NCI-H146 treated with DMSO at 0.1 percent for 48 hours (cell line): ENCODE measurements around the gene TFF1.
"Not testable (repeated sequence)": the region's sequence is repeated elsewhere in the genome, so short reads cannot be mapped to it uniquely, and the experiment has no call there.

Experiments used
- DNase-seq: peaks from one replicate; lab custom pipeline; 2025; ENCODE audit not compliant: unreplicated experiment; lab: John Stamatoyannopoulos, UW

Gene TFF1

GRCh38 chr21:42366292-42367010, at the start of gene TFF1:
Gene TFF1, minus strand, starts transcription at chr21:42366535. Its CDS starts 40 bp downstream, at chr21:42366495.
- no peak for DNase-seq

GRCh38 chr21:42414928-42415769, 48.8 kb upstream of the TFF1 start:
- no peak for DNase-seq

- DNase-seq = no peak
These were observed 48.2 kb upstream of the TFF1 start for GRCh38 chr21:42414553-42414927.

- DNase-seq = no peak
These were observed 47.7 kb upstream of the TFF1 start for GRCh38 chr21:42414066-42414465.

GRCh38 chr21:42413500-42413899, 47.2 kb upstream of the TFF1 start:
- DNase-seq = no peak

GRCh38 chr21:42413093-42413492, 46.8 kb upstream of the TFF1 start:
- no peak for DNase-seq

- DNase-seq = no peak
These were observed 46.2 kb upstream of the TFF1 start for GRCh38 chr21:42412636-42412933.

GRCh38 chr21:42411891-42412635, 45.7 kb upstream of the TFF1 start:
- DNase-seq = no peak

GRCh38 chr21:42411197-42411869, 45.0 kb upstream of the TFF1 start:
- no peak for DNase-seq

- DNase-seq = no peak
These were observed 43.0 kb upstream of the TFF1 start for GRCh38 chr21:42409366-42409765.

GRCh38 chr21:42408718-42409117, 42.4 kb upstream of the TFF1 start:
- DNase-seq = not testable (repeated sequence)

- DNase-seq = no peak
These were observed 41.1 kb upstream of the TFF1 start for GRCh38 chr21:42407476-42407875.

- DNase-seq = no peak
These were observed 40.5 kb upstream of the TFF1 start for GRCh38 chr21:42406866-42407265.

GRCh38 chr21:42406201-42406621, 39.9 kb upstream of the TFF1 start:
- DNase-seq = no peak

- no peak for DNase-seq
These were observed 39.0 kb upstream of the TFF1 start for GRCh38 chr21:42405064-42406013.

- no peak for DNase-seq
These were observed 38.2 kb upstream of the TFF1 start for GRCh38 chr21:42404539-42404938.

GRCh38 chr21:42403611-42404231, 37.4 kb upstream of the TFF1 start, which contains the start of gene UBASH3A:
Gene UBASH3A, plus strand, starts transcription at chr21:42403902. Its CDS starts 44 bp downstream, at chr21:42403946.
- no peak for DNase-seq

- DNase-seq = no peak
These were observed 35.5 kb upstream of the TFF1 start for GRCh38 chr21:42401820-42402251.

- DNase-seq = no peak
These were observed 34.8 kb upstream of the TFF1 start for GRCh38 chr21:42401154-42401553.

- no peak for DNase-seq
These were observed 34.2 kb upstream of the TFF1 start for GRCh38 chr21:42400525-42400924.
